DND-41 (cell line): ENCODE results near the gene KLC1.
A peak's percentile ranks its signal among the peaks of the same experiment; 100 is the strongest.
"Not testable (repeated sequence)": the region's sequence is repeated elsewhere in the genome, so short reads cannot be mapped to it uniquely, and the experiment has no call there.

ENCODE experiments used
- ATAC-seq: fragments of 200-7000 bp; cut with Tn5 transposase; 3 replicates; pipeline ENCODE4 v1.9.1; 2021; ENCODE audit warnings: low read depth; ENCODE audit not compliant: insufficient read depth
- DNase-seq: peaks from one replicate; pipeline ENCODE4 v3.0.0-alpha.2; 2020
- H2AFZ ChIP-seq: 2 replicates; pipeline ENCODE4 v1.6.0; 2012; ENCODE audit warnings: low read depth, low read length
- H3K27ac ChIP-seq: 2 replicates; pipeline ENCODE4 v1.5.1; 2012; ENCODE audit warnings: low read length, inconsistent platforms
- H3K27me3 ChIP-seq: fragments of 200-600 bp; sonication (generic); 2 replicates; pipeline ENCODE4 v1.6.0; 2012; ENCODE audit warnings: low read length, mild to moderate bottlenecking, inconsistent platforms; ENCODE audit not compliant: insufficient read depth, poor library complexity
- H3K36me3 ChIP-seq: 2 replicates; pipeline ENCODE4 v1.5.1; 2012; ENCODE audit warnings: low read length, inconsistent platforms; ENCODE audit not compliant: insufficient read depth
- H3K4me1 ChIP-seq: 2 replicates; pipeline ENCODE4 v1.5.1; 2012; ENCODE audit warnings: mild to moderate bottlenecking, low read length; ENCODE audit not compliant: insufficient read depth
- H3K4me2 ChIP-seq: 2 replicates; pipeline ENCODE4 v1.6.0; 2012; ENCODE audit warnings: mild to moderate bottlenecking, moderate library complexity, low read length, inconsistent platforms; ENCODE audit not compliant: insufficient read depth
- H3K4me3 ChIP-seq, 2 experiments: fragments of 200-600 bp in 1 of 2; shearing (Covaris generic) in 1 of 2; 2 replicates each; pipeline ENCODE4 v1.5.1; 2012 to 2016; ENCODE audit warnings: inconsistent platforms in 2 of 2, low read length in 2 of 2, mild to moderate bottlenecking in 2 of 2, low read depth in 1 of 2, moderate library complexity in 1 of 2
- H3K79me2 ChIP-seq: 2 replicates; pipeline ENCODE4 v1.6.0; 2012; ENCODE audit warnings: low read length, inconsistent platforms; ENCODE audit not compliant: insufficient read depth
- H3K9ac ChIP-seq: 2 replicates; pipeline ENCODE4 v1.6.0; 2012; ENCODE audit warnings: low read depth, mild to moderate bottlenecking, inconsistent platforms, low read length, moderate library complexity
- H3K9me3 ChIP-seq: 2 replicates; pipeline ENCODE4 v1.5.1; 2012; ENCODE audit warnings: low read length, moderate library complexity, mild to moderate bottlenecking, inconsistent platforms; ENCODE audit not compliant: insufficient read depth, severe bottlenecking
- H4K20me1 ChIP-seq: 2 replicates; pipeline ENCODE4 v1.6.0; 2012; ENCODE audit warnings: low read length; ENCODE audit not compliant: insufficient read depth
- EZH2 ChIP-seq: IDR thresholded peaks from 3 replicates; pipeline ENCODE4 v1.6.1; 2012; ENCODE audit warnings: borderline replicate concordance, low read depth, mild to moderate bottlenecking, moderate library complexity, low read length, inconsistent platforms; ENCODE audit not compliant: severe bottlenecking
- TF ChIP-seq, protein P1 (sequence below): IDR thresholded peaks from 2 replicates; pipeline ENCODE4 v1.5.1; 2012; ENCODE audit warnings: borderline replicate concordance, low read length, moderate library complexity, mild to moderate bottlenecking; ENCODE audit not compliant: poor library complexity, severe bottlenecking; ENCODE audit errors: extremely low read depth

KLC1 gene

DNA sequence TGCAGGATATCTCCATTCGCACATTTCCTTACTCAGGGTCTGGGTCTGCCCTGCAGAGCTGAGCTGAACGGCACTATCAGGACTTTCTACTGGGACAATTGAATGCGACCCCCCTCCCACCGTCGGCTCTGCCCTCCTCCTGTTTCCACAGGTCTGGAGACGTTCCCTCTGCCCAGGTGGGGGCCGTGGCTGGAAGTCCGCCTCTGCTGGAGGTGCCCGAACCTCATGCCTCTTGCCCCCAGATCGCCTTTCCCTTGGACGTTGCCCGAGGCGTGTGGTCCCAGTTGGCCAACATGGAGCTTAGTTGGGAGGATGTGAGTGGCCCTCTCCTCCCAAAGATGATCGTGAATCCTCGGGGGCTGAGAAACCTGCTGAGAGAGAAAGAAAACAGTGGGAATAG, 21.2 kb upstream of the KLC1 start:
- Histone ChIP-seq H3K4me1 (peaks cover 30% of the 10 kb centered on the region), H3K27ac (no peak overlapping the region), H3K79me2 (no peaks in the 10 kb centered on the region), H4K20me1 (peaks cover 27% of the 10 kb centered on the region), H3K4me2 (peak overlapping the region; percentile 71), H3K9me3 (peaks cover 7% of the 10 kb centered on the region), H3K4me3 (peak overlapping the region in 1 of 2 experiments; percentile 41; a peak in 2 of 4 replicates), H2AFZ (no peak overlapping the region), H3K27me3 (no peaks in the 10 kb centered on the region), H3K9ac (peak overlapping the region; percentile 24; the same call in 1 of the 2 replicates), H3K36me3 (no peaks in the 10 kb centered on the region)
- DNase-seq (no peak), ATAC-seq (peak; percentile 16)
- TF ChIP-seq, protein P1, sequence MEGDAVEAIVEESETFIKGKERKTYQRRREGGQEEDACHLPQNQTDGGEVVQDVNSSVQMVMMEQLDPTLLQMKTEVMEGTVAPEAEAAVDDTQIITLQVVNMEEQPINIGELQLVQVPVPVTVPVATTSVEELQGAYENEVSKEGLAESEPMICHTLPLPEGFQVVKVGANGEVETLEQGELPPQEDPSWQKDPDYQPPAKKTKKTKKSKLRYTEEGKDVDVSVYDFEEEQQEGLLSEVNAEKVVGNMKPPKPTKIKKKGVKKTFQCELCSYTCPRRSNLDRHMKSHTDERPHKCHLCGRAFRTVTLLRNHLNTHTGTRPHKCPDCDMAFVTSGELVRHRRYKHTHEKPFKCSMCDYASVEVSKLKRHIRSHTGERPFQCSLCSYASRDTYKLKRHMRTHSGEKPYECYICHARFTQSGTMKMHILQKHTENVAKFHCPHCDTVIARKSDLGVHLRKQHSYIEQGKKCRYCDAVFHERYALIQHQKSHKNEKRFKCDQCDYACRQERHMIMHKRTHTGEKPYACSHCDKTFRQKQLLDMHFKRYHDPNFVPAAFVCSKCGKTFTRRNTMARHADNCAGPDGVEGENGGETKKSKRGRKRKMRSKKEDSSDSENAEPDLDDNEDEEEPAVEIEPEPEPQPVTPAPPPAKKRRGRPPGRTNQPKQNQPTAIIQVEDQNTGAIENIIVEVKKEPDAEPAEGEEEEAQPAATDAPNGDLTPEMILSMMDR, result no peak
- no peak for TF ChIP-seq EZH2

DNA sequence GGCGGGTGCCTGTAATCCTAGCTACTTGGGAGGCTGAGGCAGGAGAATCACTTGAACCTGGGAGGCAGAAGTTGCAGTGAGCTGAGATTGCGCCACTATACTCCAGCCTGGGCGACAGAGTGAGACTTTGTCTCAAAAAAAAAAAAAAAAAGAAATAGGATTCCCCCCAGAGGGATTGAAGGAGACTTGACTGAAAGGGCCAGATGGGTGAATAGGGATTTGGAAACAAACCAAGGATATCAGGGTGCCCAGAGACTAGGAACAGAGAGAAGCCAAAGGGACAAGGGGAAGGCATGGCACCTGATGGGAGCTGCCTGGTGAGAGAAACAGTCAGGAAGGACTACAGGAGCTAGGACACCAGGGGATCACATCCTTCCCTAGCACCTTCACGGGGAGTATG, 19.9 kb upstream of the KLC1 start:
- H3K27me3 ChIP-seq, result not testable (repeated sequence)

DNA sequence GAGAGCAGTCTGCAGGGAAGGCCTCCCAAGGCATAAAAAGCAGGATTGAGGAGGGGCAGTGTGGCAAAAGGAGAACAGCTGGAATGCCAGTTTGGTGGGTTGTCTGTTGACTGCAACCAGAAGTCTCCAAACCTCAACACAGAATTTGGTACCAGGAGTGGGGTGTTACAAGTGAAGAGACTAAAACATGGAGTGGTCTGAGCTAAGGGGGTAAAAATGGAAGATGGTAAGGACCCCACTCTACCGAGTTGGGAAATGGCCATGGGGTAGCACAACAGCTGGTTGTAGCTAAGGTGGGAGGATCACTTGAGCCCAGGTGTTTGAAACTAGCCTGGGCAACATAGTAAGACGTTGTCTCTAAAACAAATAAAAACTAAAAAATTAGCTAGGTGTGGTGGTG, 17.8 kb upstream of the KLC1 start:
- Histone ChIP-seq H3K79me2 (no peaks in the 10 kb centered on the region), H3K4me3 (no peak overlapping the region), H3K36me3 (no peaks in the 10 kb centered on the region), H3K9ac (no peak overlapping the region), H3K27me3 (no peaks in the 10 kb centered on the region), H2AFZ (no peak overlapping the region), H3K9me3 (peaks cover 7% of the 10 kb centered on the region), H4K20me1 (peaks cover 16% of the 10 kb centered on the region), H3K27ac (no peak overlapping the region), H3K4me2 (no peak overlapping the region), H3K4me1 (peaks cover 26% of the 10 kb centered on the region)
- no peak for DNase-seq
- ATAC-seq, result no peak
- no peak for TF ChIP-seq EZH2
- TF ChIP-seq, protein P1, result no peak

More for the DNA sequence above, 19.9 kb upstream of the KLC1 start:
- H2AFZ ChIP-seq, H3K79me2 ChIP-seq, H3K9ac ChIP-seq, H3K9me3 ChIP-seq, H3K36me3 ChIP-seq, ATAC-seq, DNase-seq, H3K4me2 ChIP-seq, H3K4me3 ChIP-seq, H3K27ac ChIP-seq: not testable (repeated sequence)
- Histone ChIP-seq H4K20me1 (peaks cover 27% of the 10 kb centered on the region), H3K4me1 (peaks cover 30% of the 10 kb centered on the region)

DNA sequence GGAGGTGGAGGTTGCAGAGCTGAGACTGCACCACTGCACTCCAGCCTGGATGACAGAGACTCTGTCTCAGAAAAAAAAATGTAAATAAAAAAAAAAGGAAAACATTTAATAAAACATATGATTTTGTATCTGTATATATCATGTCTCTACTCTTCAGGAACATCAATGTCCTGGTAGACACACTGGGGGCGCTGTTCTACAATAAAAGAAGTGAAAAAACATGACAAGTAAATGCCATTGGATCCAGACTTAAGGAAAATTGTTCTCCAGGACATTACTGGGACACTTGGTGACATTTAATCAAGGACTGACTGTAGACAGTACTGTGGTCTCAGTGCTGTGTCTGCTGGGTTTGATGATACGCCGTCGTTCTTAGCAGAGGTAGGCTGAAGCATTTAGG, 15.5 kb upstream of the KLC1 start:
- H3K27me3 ChIP-seq, result no peaks in the 10 kb centered on the region
- no peak overlapping the region for H2AFZ ChIP-seq
- TF ChIP-seq, protein P1, result peak; percentile 39
- TF ChIP-seq EZH2, result no peak
- H3K27ac ChIP-seq, result no peak overlapping the region
- peaks cover 3% of the 10 kb centered on the region; the same call in 1 of the 2 replicates for H4K20me1 ChIP-seq
- H3K9me3 ChIP-seq, result peaks cover 7% of the 10 kb centered on the region
- no peaks in the 10 kb centered on the region for H3K79me2 ChIP-seq
- H3K9ac ChIP-seq, result no peak overlapping the region
- peaks cover 3% of the 10 kb centered on the region for H3K4me1 ChIP-seq
- no peak overlapping the region for H3K4me2 ChIP-seq
- no peak overlapping the region for H3K4me3 ChIP-seq
- no peaks in the 10 kb centered on the region for H3K36me3 ChIP-seq
- DNase-seq, result no peak
- no peak for ATAC-seq
